ENCODE data around the gene NAP1L4.

DNA sequence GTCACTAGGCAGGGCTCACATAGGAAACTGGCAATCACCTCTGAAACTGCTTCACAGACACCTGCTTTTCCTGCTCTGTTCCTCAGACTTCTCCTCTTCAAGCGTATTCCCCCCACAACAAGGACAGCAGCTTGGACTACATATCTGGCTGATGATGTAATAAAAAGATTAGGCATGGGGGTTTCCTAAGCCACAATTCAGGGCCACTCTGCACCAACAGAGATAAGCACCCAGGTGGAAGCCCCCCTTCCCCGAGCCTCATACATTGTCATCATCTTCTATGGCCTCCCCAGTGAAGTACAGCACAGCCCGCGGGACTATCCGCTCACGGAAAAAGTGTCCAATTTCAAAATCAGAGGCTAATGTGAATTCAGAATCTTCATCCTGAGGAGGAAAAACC, 37.9 kb downstream of the NAP1L4 start:
- TF ChIP-seq POLR2AphosphoS5 (IDR thresholded peaks at IDR 0.05) = no peak
- TF ChIP-seq, protein P1, sequence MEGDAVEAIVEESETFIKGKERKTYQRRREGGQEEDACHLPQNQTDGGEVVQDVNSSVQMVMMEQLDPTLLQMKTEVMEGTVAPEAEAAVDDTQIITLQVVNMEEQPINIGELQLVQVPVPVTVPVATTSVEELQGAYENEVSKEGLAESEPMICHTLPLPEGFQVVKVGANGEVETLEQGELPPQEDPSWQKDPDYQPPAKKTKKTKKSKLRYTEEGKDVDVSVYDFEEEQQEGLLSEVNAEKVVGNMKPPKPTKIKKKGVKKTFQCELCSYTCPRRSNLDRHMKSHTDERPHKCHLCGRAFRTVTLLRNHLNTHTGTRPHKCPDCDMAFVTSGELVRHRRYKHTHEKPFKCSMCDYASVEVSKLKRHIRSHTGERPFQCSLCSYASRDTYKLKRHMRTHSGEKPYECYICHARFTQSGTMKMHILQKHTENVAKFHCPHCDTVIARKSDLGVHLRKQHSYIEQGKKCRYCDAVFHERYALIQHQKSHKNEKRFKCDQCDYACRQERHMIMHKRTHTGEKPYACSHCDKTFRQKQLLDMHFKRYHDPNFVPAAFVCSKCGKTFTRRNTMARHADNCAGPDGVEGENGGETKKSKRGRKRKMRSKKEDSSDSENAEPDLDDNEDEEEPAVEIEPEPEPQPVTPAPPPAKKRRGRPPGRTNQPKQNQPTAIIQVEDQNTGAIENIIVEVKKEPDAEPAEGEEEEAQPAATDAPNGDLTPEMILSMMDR (IDR thresholded peaks at IDR 0.05) = no peak
